Measurements from ENCODE around the gene WAC.

WAC gene

DNA sequence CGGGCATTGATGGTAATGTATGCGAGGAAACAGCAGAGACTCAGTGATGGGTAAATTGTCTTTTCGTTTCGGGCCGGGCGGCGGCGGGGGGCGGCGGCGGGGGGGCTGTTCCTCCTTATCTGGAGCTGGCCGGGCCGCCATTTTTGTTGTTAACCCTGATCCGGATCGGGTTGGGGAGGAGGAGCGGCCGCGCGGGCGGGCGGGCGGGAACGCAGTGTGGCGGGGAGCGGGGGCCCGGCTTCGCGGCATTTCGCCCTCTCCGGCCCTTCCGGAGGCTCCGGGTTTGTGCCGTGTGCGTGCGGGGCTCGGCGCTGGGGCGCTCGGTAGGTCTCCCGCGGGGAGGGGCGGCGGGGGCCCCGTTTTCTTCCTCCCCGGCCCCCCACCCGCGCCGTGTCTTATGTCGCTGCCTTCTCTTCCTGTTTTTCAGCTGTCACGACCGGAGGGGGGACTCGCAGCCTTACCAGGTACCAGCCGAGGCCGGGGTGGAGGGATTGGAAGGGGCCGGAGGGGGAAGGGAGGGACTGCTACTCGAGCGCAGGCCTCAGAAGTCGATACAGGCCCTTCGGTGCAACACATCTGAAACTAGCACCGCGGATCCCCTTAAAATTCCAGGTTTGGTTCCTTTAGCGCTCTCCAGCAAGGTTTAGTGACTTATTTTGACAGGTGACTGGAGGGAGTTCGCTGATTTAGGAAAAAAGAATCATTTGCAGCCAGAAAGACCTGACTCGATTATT lies 820 bp downstream of the WAC start:
- H3K4me3 ChIP-seq (replicated peaks in 1 of 2; ENCODE audit: low read depth in 2 of 2, low read length in 2 of 2) = peak overlapping the region; percentile 89 to 94
- DNase-seq (ENCODE audit: low read depth in 2 of 2) = peak; percentile 39 to 48
- TF ChIP-seq, protein P1, sequence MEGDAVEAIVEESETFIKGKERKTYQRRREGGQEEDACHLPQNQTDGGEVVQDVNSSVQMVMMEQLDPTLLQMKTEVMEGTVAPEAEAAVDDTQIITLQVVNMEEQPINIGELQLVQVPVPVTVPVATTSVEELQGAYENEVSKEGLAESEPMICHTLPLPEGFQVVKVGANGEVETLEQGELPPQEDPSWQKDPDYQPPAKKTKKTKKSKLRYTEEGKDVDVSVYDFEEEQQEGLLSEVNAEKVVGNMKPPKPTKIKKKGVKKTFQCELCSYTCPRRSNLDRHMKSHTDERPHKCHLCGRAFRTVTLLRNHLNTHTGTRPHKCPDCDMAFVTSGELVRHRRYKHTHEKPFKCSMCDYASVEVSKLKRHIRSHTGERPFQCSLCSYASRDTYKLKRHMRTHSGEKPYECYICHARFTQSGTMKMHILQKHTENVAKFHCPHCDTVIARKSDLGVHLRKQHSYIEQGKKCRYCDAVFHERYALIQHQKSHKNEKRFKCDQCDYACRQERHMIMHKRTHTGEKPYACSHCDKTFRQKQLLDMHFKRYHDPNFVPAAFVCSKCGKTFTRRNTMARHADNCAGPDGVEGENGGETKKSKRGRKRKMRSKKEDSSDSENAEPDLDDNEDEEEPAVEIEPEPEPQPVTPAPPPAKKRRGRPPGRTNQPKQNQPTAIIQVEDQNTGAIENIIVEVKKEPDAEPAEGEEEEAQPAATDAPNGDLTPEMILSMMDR (IDR thresholded peaks at IDR 0.05; ENCODE audit: low read depth, low read length) = no peak

DNA sequence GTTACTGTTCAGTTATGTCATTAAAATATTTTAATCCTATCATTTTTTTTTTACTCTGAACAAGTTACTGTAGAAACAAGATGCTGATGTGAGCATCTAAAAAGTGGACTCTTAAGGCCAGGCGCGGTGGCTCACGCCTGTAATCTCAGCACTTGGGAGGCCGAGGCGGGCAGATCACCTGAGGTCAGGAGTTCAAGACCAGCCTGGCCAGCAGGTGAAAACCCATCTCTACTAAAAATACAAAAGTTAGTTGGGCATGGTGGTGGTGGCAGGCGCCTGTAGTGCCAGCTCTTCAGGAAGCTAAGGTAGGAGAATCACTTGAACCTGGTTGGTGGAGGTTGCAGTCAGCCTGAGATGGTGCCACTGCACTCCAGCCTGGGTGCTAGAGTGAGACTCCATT lies 2.9 kb downstream of the WAC start:
- TF ChIP-seq, protein P1 (IDR thresholded peaks at IDR 0.05; ENCODE audit: low read depth, low read length) = no peak
- DNase-seq (ENCODE audit: low read depth in 2 of 2) = no peak
- no peak overlapping the region for H3K4me3 ChIP-seq (replicated peaks in 1 of 2; ENCODE audit: low read depth in 2 of 2, low read length in 2 of 2)

DNA sequence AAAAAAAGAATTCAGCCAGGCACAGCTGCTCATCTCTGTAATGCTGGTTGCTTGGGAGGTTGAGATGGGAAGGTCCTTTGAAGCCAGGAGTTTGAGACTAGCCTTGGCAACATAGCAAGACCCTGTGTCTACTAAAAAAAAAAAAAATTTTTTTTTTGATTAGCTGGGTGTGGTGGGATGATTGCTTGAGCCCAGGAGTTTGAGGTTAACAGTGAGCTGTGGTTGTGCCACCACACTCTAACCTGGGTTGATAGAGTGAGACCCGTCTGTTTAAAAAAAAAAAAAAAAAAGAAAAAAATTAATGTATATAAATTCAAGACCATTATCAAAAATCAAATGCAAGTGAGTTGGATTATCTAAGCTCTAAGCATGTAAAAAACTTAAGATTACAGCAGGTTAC lies 5.7 kb downstream of the WAC start:
- DNase-seq (ENCODE audit: low read depth in 2 of 2) = no peak
- H3K4me3 ChIP-seq (replicated peaks in 1 of 2; ENCODE audit: low read depth in 2 of 2, low read length in 2 of 2) = no peak overlapping the region
- TF ChIP-seq, protein P1 (IDR thresholded peaks at IDR 0.05; ENCODE audit: low read depth, low read length) = no peak

DNA sequence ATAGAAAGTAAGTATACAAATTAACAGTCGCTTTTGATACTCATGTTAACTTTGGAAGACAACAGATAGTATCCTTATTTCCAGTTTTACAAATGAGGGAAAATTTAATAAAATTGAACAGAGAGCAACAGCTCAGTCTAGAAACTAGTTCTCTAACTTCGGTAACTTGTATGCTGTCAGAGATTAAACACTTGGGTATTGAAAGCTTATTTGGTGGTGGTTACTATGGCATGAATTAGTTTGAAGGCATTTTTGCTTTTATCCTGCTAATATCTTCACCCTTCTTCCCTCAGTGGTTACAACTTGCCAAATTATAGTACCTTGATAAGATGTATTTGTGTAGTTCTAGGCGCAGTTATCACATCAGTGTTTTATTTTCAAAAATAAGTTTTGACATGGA lies 7.2 kb downstream of the WAC start:
- no peak for DNase-seq (ENCODE audit: low read depth in 2 of 2)
- TF ChIP-seq, protein P1 (IDR thresholded peaks at IDR 0.05; ENCODE audit: low read depth, low read length) = no peak
- no peak overlapping the region for H3K4me3 ChIP-seq (replicated peaks in 1 of 2; ENCODE audit: low read depth in 2 of 2, low read length in 2 of 2)

DNA sequence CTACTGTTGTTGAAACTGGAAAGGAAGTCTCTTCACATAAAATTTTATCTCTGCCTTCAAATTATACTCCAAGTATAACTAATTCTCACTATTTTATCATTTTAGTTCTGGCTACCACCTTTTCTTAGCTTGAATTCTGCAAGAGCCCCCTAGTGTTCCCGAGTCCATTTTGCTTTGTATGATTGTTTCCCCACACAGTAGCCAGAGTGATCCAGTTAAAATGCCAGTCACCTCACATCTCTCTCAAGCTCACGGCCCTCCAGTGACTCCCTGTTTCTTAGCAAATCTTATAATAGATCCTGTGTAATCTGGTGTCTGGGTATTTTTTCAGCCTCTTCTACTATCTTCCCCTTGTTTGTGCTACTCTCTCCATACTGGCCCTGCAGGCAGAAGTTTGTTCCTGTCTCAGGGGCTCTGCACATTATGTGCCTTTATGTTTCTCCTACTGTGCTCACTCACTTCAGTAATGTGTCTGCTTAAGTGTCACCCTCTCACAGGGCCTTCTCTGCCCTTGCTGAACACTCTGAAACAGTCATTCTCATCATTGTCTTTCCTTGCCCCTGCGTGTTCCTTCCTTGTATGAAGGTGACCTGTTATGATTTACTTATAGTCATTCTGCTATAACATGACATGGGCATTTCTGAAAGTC lies 8.9 kb downstream of the WAC start:
- no peak for DNase-seq (ENCODE audit: low read depth in 2 of 2)
- no peak overlapping the region for H3K4me3 ChIP-seq (replicated peaks in 1 of 2; ENCODE audit: low read depth in 2 of 2, low read length in 2 of 2)
- TF ChIP-seq, protein P1 (IDR thresholded peaks at IDR 0.05; ENCODE audit: low read depth, low read length) = no peak

DNA sequence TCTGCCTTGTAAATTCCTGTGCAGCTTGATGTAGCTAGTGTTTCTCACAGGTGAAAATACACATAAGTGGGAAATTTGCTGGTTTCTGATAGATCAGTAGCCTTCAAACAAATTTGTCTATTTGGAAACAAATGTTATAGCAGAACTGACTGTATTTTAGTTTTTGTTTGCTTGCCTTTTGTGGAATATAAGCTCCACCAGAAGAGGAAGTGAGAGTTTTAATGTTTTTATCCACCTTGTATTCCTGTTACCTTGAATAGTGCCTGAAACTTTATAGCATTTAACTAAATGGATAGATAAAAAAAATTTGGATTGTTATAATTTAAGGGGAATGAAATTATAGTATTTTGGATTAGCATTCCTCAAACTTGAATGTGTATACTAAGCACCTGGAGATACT lies 9.8 kb downstream of the WAC start:
- TF ChIP-seq, protein P1 (IDR thresholded peaks at IDR 0.05; ENCODE audit: low read depth, low read length) = no peak
- DNase-seq (ENCODE audit: low read depth in 2 of 2) = no peak

More for the DNA sequence above, 9.8 kb downstream of the WAC start:
- no peak overlapping the region for H3K4me3 ChIP-seq (replicated peaks in 1 of 2; ENCODE audit: low read depth in 2 of 2, low read length in 2 of 2)

All from cardiac fibroblast (primary cell).